ENCODE data around the gene DPYSL5. TPM values are rescaled to one million over a fixed set of nuclear protein-coding genes. Genes with fewer than 3 reads are reported as not detected.

Gene DPYSL5
- polyA plus RNA-seq, 1 donor from 2014 or later = 111 TPM

GRCh38 chr2:26957041-26957440 lies 109.1 kb downstream of the DPYSL5 start:
- Histone ChIP-seq H3K79me2 (replicated peaks; ENCODE audit: insufficient read depth, low read length) (no peaks in the 10 kb centered on the region), H3F3A (ENCODE audit: insufficient read depth, low read length, poor library complexity, severe bottlenecking) (no peaks in the 10 kb centered on the region), H3K36me3 (ENCODE audit: insufficient read depth, low read length) (no peaks in the 10 kb centered on the region), H4K20me1 (ENCODE audit: insufficient read depth) (no peaks in the 10 kb centered on the region), H3K27ac (ENCODE audit: low read length) (no peak overlapping the region), H3K9ac (ENCODE audit: low read length) (no peak overlapping the region), H3K4me3 (ENCODE audit: low read length) (no peak overlapping the region), H3K4me2 (ENCODE audit: low read length) (no peak overlapping the region), H3K9me3 (ENCODE audit: low read length) (no peaks in the 10 kb centered on the region), H3K27me3 (ENCODE audit: insufficient read depth, low read depth, low read length) (no peaks in the 10 kb centered on the region), H3K9me2 (ENCODE audit: insufficient read depth, low read length) (no peaks in the 10 kb centered on the region), H2AFZ (ENCODE audit: low read depth, low read length) (no peak overlapping the region)
- TF ChIP-seq CTCF (IDR thresholded peaks at IDR 0.05; ENCODE audit: poor library complexity, severe bottlenecking) = no peak
- TF ChIP-seq EP300 (conservative IDR thresholded peaks at IDR 0.05; ENCODE audit: poor library complexity, severe bottlenecking) = no peak
- no peak for TF ChIP-seq RAD21 (conservative IDR thresholded peaks at IDR 0.05)
- TF ChIP-seq SMC3 (conservative IDR thresholded peaks at IDR 0.05; ENCODE audit: poor library complexity) = no peak
- no peak for TF ChIP-seq POLR2AphosphoS5 (IDR thresholded peaks at IDR 0.05)
- TF ChIP-seq EZH2 (IDR thresholded peaks at IDR 0.05; ENCODE audit: borderline replicate concordance, insufficient read depth, low read length, poor library complexity, severe bottlenecking) = no peak
- no peak for TF ChIP-seq REST (IDR thresholded peaks at IDR 0.05; ENCODE audit: borderline replicate concordance)

GRCh38 chr2:26957534-26957933 lies 109.6 kb downstream of the DPYSL5 start:
- Histone ChIP-seq H3F3A (ENCODE audit: insufficient read depth, low read length, poor library complexity, severe bottlenecking) (no peaks in the 10 kb centered on the region), H3K36me3 (ENCODE audit: insufficient read depth, low read length) (no peaks in the 10 kb centered on the region), H3K9ac (ENCODE audit: low read length) (no peak overlapping the region), H3K79me2 (replicated peaks; ENCODE audit: insufficient read depth, low read length) (no peaks in the 10 kb centered on the region), H3K4me3 (ENCODE audit: low read length) (no peak overlapping the region), H3K27ac (ENCODE audit: low read length) (no peak overlapping the region), H4K20me1 (ENCODE audit: insufficient read depth) (no peaks in the 10 kb centered on the region), H3K9me2 (ENCODE audit: insufficient read depth, low read length) (no peaks in the 10 kb centered on the region), H2AFZ (ENCODE audit: low read depth, low read length) (no peak overlapping the region), H3K27me3 (ENCODE audit: insufficient read depth, low read depth, low read length) (no peaks in the 10 kb centered on the region), H3K9me3 (ENCODE audit: low read length) (no peaks in the 10 kb centered on the region), H3K4me2 (ENCODE audit: low read length) (no peak overlapping the region)
- no peak for TF ChIP-seq RAD21 (conservative IDR thresholded peaks at IDR 0.05)
- TF ChIP-seq TAF1 (IDR thresholded peaks at IDR 0.05; ENCODE audit: low read depth) = no peak
- no peak for TF ChIP-seq EZH2 (IDR thresholded peaks at IDR 0.05; ENCODE audit: borderline replicate concordance, insufficient read depth, low read length, poor library complexity, severe bottlenecking)
- no peak for TF ChIP-seq EP300 (conservative IDR thresholded peaks at IDR 0.05; ENCODE audit: poor library complexity, severe bottlenecking)
- TF ChIP-seq REST (IDR thresholded peaks at IDR 0.05; ENCODE audit: borderline replicate concordance) = no peak
- TF ChIP-seq POLR2AphosphoS5 (IDR thresholded peaks at IDR 0.05) = no peak
- no peak for TF ChIP-seq SMC3 (conservative IDR thresholded peaks at IDR 0.05; ENCODE audit: poor library complexity)
- TF ChIP-seq MXI1 (conservative IDR thresholded peaks at IDR 0.05; ENCODE audit: poor library complexity, severe bottlenecking) = no peak
- no peak for TF ChIP-seq CTCF (IDR thresholded peaks at IDR 0.05; ENCODE audit: poor library complexity, severe bottlenecking)

Measured in neural cell (in vitro differentiated cells).